ENCODE measurements around the gene SGMS1.

DNA sequence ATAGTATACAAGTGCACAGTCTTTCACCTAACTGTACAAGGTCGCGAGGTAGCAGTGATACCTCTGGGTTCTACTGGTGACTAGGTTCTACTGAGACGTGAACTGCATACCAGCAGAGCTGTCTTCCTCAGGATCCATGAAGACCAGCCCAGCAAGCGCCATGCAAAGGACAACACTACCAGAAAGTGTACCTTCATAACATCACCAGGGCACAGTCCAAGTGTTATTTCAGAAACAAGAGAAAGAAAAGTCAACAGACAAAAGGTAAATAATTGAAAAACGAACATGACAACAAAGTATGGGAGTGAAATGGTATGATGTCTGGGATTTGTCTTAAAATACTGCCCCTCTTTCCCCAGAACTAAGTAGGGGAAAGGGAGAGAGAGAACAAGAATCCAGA is 231.3 kb downstream of the SGMS1 start:
- TF ChIP-seq, protein P1, sequence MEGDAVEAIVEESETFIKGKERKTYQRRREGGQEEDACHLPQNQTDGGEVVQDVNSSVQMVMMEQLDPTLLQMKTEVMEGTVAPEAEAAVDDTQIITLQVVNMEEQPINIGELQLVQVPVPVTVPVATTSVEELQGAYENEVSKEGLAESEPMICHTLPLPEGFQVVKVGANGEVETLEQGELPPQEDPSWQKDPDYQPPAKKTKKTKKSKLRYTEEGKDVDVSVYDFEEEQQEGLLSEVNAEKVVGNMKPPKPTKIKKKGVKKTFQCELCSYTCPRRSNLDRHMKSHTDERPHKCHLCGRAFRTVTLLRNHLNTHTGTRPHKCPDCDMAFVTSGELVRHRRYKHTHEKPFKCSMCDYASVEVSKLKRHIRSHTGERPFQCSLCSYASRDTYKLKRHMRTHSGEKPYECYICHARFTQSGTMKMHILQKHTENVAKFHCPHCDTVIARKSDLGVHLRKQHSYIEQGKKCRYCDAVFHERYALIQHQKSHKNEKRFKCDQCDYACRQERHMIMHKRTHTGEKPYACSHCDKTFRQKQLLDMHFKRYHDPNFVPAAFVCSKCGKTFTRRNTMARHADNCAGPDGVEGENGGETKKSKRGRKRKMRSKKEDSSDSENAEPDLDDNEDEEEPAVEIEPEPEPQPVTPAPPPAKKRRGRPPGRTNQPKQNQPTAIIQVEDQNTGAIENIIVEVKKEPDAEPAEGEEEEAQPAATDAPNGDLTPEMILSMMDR (IDR thresholded peaks at IDR 0.05): no peak
- TF ChIP-seq EZH2phosphoT487 (IDR thresholded peaks at IDR 0.05): no peak

Data from neural progenitor cell (in vitro differentiated cells).